SK-N-SH (cell line): ENCODE measurements around the gene EAF1.

Experiments
- CHD2 ChIP-seq: fragments of 150-350 bp; IDR thresholded peaks from 2 replicates; pipeline ENCODE4 v1.6.1; 2018; ENCODE audit warnings: low read length; ENCODE audit not compliant: partially characterized antibody
- CTCF ChIP-seq: fragments of 200-600 bp; sonication (generic); IDR thresholded peaks from 2 replicates; pipeline ENCODE4 v1.6.1; 2017; ENCODE audit warnings: antibody characterized with exemption, mild to moderate bottlenecking, moderate library complexity
- EP300 ChIP-seq, 2 experiments: IDR thresholded peaks; 2 replicates each; pipeline versions ENCODE4 v1.4.0 to v1.6.1; 2012; ENCODE audit warnings: borderline replicate concordance in 1 of 2, low read depth in 1 of 2, low read length in 1 of 2
- EZH2phosphoT487 ChIP-seq: fragments of 200-600 bp; sonication (generic); IDR thresholded peaks from 2 replicates; pipeline ENCODE4 v1.6.1; 2017; ENCODE audit warnings: low read depth, mixed run types, mild to moderate bottlenecking, antibody characterized with exemption, moderate library complexity, borderline replicate concordance
- JUND ChIP-seq: IDR thresholded peaks from 2 replicates; pipeline ENCODE4 v1.4.0; 2012
- MAX ChIP-seq: IDR thresholded peaks from 2 replicates; pipeline ENCODE4 v1.4.0; 2012; ENCODE audit warnings: low read depth
- NFIC ChIP-seq: IDR thresholded peaks from 2 replicates; pipeline ENCODE4 v1.4.0; 2012; ENCODE audit warnings: borderline replicate concordance
- POLR2AphosphoS5 ChIP-seq: IDR thresholded peaks from 2 replicates; pipeline ENCODE4 v1.6.1; 2012; ENCODE audit warnings: low read depth, low read length
- RAD21 ChIP-seq: IDR thresholded peaks from 2 replicates; pipeline ENCODE4 v1.6.1; 2012; ENCODE audit warnings: mild to moderate bottlenecking, low read length
- REST ChIP-seq: IDR thresholded peaks from 2 replicates; pipeline ENCODE4 v1.6.1; 2012; ENCODE audit warnings: mild to moderate bottlenecking, low read depth, low read length, moderate library complexity
- TAF1 ChIP-seq: IDR thresholded peaks from 2 replicates; pipeline ENCODE4 v1.6.1; 2012; ENCODE audit warnings: low read depth, mild to moderate bottlenecking, low read length, moderate library complexity, borderline replicate concordance
- TEAD4 ChIP-seq: IDR thresholded peaks from 2 replicates; pipeline ENCODE4 v1.4.0; 2012; ENCODE audit warnings: mild to moderate bottlenecking, borderline replicate concordance; ENCODE audit not compliant: insufficient read depth
- USF1 ChIP-seq: IDR thresholded peaks from 2 replicates; pipeline ENCODE4 v1.4.0; 2012; ENCODE audit warnings: low read depth, borderline replicate concordance
- USF2 ChIP-seq: fragments of 150-350 bp; IDR thresholded peaks from 2 replicates; pipeline ENCODE4 v1.6.1; 2017; ENCODE audit warnings: antibody characterized with exemption, low read length, low read depth, borderline replicate concordance

- no peak for TF ChIP-seq RAD21
- TF ChIP-seq JUND: no peak
- no peak for TF ChIP-seq POLR2AphosphoS5
- TF ChIP-seq CTCF: no peak
- TF ChIP-seq REST: no peak
- TF ChIP-seq MAX: no peak
- TF ChIP-seq NFIC: no peak
- TF ChIP-seq EZH2phosphoT487: no peak
- TF ChIP-seq TEAD4: no peak
- no peak for TF ChIP-seq EP300 (IDR thresholded peaks at IDR 0.05; ENCODE audit: borderline replicate concordance in 1 of 2, low read depth in 1 of 2, low read length in 1 of 2)
- TF ChIP-seq CHD2: no peak
- no peak for TF ChIP-seq USF2
- TF ChIP-seq TAF1: no peak
- no peak for TF ChIP-seq USF1
Measured at GRCh38 chr3:15409774-15410173, 17.6 kb upstream of the EAF1 start.
